Measurements from ENCODE around the gene GRPEL1. TPM values are rescaled to one million over a fixed set of nuclear protein-coding genes. Genes with fewer than 3 reads are reported as not detected.

The GRPEL1 gene
- total RNA-seq, 1 experiment from 2014 or later: 49.9 TPM

GRCh38 chr4:7074426-7074825, 6.6 kb upstream of the GRPEL1 start:
- Histone ChIP-seq H3F3A (ENCODE audit: insufficient read depth, low read depth) (no peaks in the 10 kb centered on the region), H3K36me3 (ENCODE audit: low read depth) (no peaks in the 10 kb centered on the region), H3K79me2 (ENCODE audit: low read depth) (no peaks in the 10 kb centered on the region), H3K4me3 (no peak overlapping the region), H3K27ac (no peak overlapping the region), H2AFZ (no peak overlapping the region), H3K4me1 (replicated peaks; ENCODE audit: insufficient read depth) (peaks cover 12% of the 10 kb centered on the region; the same call in 1 of the 2 replicates), H4K20me1 (ENCODE audit: insufficient read depth) (no peaks in the 10 kb centered on the region), H3K27me3 (ENCODE audit: insufficient read depth, low read depth) (no peaks in the 10 kb centered on the region), H3K9me3 (ENCODE audit: insufficient read depth, low read depth) (no peaks in the 10 kb centered on the region), H3K4me2 (peak overlapping the region; percentile 16; the same call in 1 of the 2 replicates), H3K9me2 (ENCODE audit: insufficient read depth) (no peaks in the 10 kb centered on the region)
- CTCF ChIA-PET: interaction anchor here (0.6 kb wide), 1 partner anchor 815 kb away, joined by 16 read pairs; no protein-coding TSS in a partner anchor
- intact Hi-C loops (cut with micrococcal nuclease; ENCODE audit: unreplicated experiment): no loop called here
- POLR2A ChIA-PET (ENCODE audit: unreplicated experiment): interaction anchor here (0.6 kb wide), 1 partner anchor 194 kb away, joined by 4 read pairs; no protein-coding TSS in a partner anchor
- no peak for TF ChIP-seq EZH2 (IDR thresholded peaks at IDR 0.05; ENCODE audit: low read depth)
- TF ChIP-seq CTCF (conservative IDR thresholded peaks at IDR 0.05): no peak
- no TSS peak for BruUV-seq (replicated peaks)
- DNase-seq: peak; percentile 69 to 79

GRCh38 chr4:7073526-7074390, 5.9 kb upstream of the GRPEL1 start:
- H3K27me3 ChIP-seq (ENCODE audit: insufficient read depth, low read depth): no peaks in the 10 kb centered on the region
- no peak overlapping the region for H3K4me3 ChIP-seq
- H3K27ac ChIP-seq: no peak overlapping the region
- no peaks in the 10 kb centered on the region for H3K36me3 ChIP-seq (ENCODE audit: low read depth)
- TF ChIP-seq EZH2 (IDR thresholded peaks at IDR 0.05; ENCODE audit: low read depth): no peak
- TF ChIP-seq CTCF (conservative IDR thresholded peaks at IDR 0.05): no peak
- H2AFZ ChIP-seq: no peak overlapping the region
- CTCF ChIA-PET: interaction anchor here (0.6 kb wide), 1 partner anchor 814 kb away, joined by 16 read pairs; no protein-coding TSS in a partner anchor
- no TSS peak for BruUV-seq (replicated peaks)
- peak; percentile 33 to 46 for DNase-seq
- H3K9me3 ChIP-seq (ENCODE audit: insufficient read depth, low read depth): no peaks in the 10 kb centered on the region
- H3F3A ChIP-seq (ENCODE audit: insufficient read depth, low read depth): no peaks in the 10 kb centered on the region
- no peaks in the 10 kb centered on the region for H3K79me2 ChIP-seq (ENCODE audit: low read depth)
- H3K4me1 ChIP-seq (replicated peaks; ENCODE audit: insufficient read depth): peaks cover 12% of the 10 kb centered on the region; the same call in 1 of the 2 replicates
- H4K20me1 ChIP-seq (ENCODE audit: insufficient read depth): no peaks in the 10 kb centered on the region
- H3K4me2 ChIP-seq: peak overlapping the region; percentile 16; the same call in 1 of the 2 replicates
- intact Hi-C loops (cut with micrococcal nuclease; ENCODE audit: unreplicated experiment): no loop called here
- POLR2A ChIA-PET (ENCODE audit: unreplicated experiment): interaction anchor here (0.6 to 0.7 kb wide), 2 partner anchors 193 to 1453 kb away, joined by 4 to 5 read pairs; no protein-coding TSS in a partner anchor
- no peaks in the 10 kb centered on the region for H3K9me2 ChIP-seq (ENCODE audit: insufficient read depth)

GRCh38 chr4:7073059-7073458, 5.2 kb upstream of the GRPEL1 start:
- H4K20me1 ChIP-seq (ENCODE audit: insufficient read depth): no peaks in the 10 kb centered on the region
- H3K4me2 ChIP-seq: no peak overlapping the region
- H2AFZ ChIP-seq: no peak overlapping the region
- H3F3A ChIP-seq (ENCODE audit: insufficient read depth, low read depth): no peaks in the 10 kb centered on the region
- no peak for TF ChIP-seq CTCF (conservative IDR thresholded peaks at IDR 0.05)
- POLR2A ChIA-PET (ENCODE audit: unreplicated experiment): interaction anchor here (0.7 kb wide), 1 partner anchor 1453 kb away, joined by 5 read pairs; no protein-coding TSS in a partner anchor
- H3K9me2 ChIP-seq (ENCODE audit: insufficient read depth): no peaks in the 10 kb centered on the region
- H3K27me3 ChIP-seq (ENCODE audit: insufficient read depth, low read depth): no peaks in the 10 kb centered on the region
- no peak for DNase-seq
- H3K4me1 ChIP-seq (replicated peaks; ENCODE audit: insufficient read depth): peaks cover 12% of the 10 kb centered on the region; the same call in 1 of the 2 replicates
- BruUV-seq (replicated peaks): no TSS peak
- H3K9me3 ChIP-seq (ENCODE audit: insufficient read depth, low read depth): no peaks in the 10 kb centered on the region
- no peaks in the 10 kb centered on the region for H3K36me3 ChIP-seq (ENCODE audit: low read depth)
- CTCF ChIA-PET: no interaction called here
- H3K4me3 ChIP-seq: no peak overlapping the region
- intact Hi-C loops (cut with micrococcal nuclease; ENCODE audit: unreplicated experiment): no loop called here
- no peaks in the 10 kb centered on the region for H3K79me2 ChIP-seq (ENCODE audit: low read depth)
- no peak overlapping the region for H3K27ac ChIP-seq
